Measurements from ENCODE around the gene EPS8L3. TPM values are rescaled to one million over a fixed set of nuclear protein-coding genes. Genes with fewer than 3 reads are reported as not detected.

The EPS8L3 gene
- total RNA-seq, 1 experiment from 2014 or later, result 0.96 TPM

DNA sequence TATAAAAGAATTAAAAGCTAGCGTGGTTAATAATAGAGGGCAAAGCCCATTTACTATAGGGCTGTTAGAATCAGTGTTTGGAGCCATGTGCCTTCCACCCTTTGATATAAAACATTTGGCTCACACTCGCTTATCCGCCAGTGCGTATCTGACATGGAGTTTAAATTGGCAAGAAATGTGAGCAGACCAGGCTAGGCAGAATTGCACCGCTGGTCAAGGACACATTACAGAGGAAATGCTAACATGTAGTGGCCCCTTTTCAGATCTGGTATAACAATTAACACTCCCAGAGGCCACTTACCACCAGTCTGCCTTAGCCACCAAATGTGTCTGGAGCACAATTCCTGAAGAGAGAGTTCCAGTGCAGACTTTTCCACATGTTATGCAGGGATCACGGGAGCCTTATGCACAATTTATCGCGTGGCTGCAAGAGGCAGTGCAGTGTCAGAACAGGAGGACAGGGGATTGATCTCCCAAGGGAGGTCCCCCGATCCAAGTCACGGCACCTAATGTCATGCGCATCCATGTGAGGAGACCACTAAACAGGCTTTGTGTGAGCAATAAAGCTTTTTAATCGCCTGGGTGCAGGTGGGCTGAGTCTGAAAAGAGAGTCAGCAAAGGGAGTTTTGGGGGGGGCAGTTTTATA is 36.9 kb downstream of the EPS8L3 start:
- no peak overlapping the region for H3K4me2 ChIP-seq (ENCODE audit: low read length)
- no peaks in the 10 kb centered on the region for H4K20me1 ChIP-seq (ENCODE audit: insufficient read depth)
- no peaks in the 10 kb centered on the region for H3K9me3 ChIP-seq (ENCODE audit: control insufficient read depth in 1 of 2, insufficient read depth in 1 of 2, low read depth in 1 of 2, low read length in 2 of 2)
- intact Hi-C loops (cut with micrococcal nuclease), result no loop called here
- H3K4me3 ChIP-seq (replicated peaks in 1 of 2; ENCODE audit: low read depth in 1 of 2, low read length in 2 of 2), result no peak overlapping the region
- BruUV-seq (replicated peaks), result no TSS peak
- H3K9me2 ChIP-seq (ENCODE audit: insufficient read depth), result no peaks in the 10 kb centered on the region
- no peak overlapping the region for H2AFZ ChIP-seq (ENCODE audit: low read depth, low read length, poor library complexity, severe bottlenecking)
- ChIA-PET POLR2A (no interaction called here), CTCF (interaction anchor here (1.6 kb wide), 1 partner anchor 9 kb away, joined by 5 read pairs; no protein-coding TSS in a partner anchor), RAD21 (ENCODE audit: low non-redundant PET in 1 of 2, low total read pairs in 2 of 2, uncharacterized antibody in 2 of 2, unreplicated experiment in 2 of 2) (no interaction called here)
- no peaks in the 10 kb centered on the region for H3K36me3 ChIP-seq (ENCODE audit: control insufficient read depth in 1 of 2, insufficient read depth in 2 of 2, low read length in 2 of 2)
- DNase-seq (ENCODE audit: low read depth, low spot score) (no peak), ATAC-seq (no peak)
- H3K79me2 ChIP-seq (ENCODE audit: insufficient read depth, low read length), result no peaks in the 10 kb centered on the region
- no peak for TF ChIP-seq SP1 (IDR thresholded peaks at IDR 0.05; ENCODE audit: low read depth)
- TF ChIP-seq ZFX (IDR thresholded peaks at IDR 0.05), result no peak
- no peak overlapping the region for H3K9ac ChIP-seq (ENCODE audit: low read length)
- H3K27ac ChIP-seq (ENCODE audit: low read depth, low read length), result no peak overlapping the region
- peaks cover 0 to 3% of the 10 kb centered on the region in 2 experiments; a peak in 2 of 4 replicates for H3K4me1 ChIP-seq (ENCODE audit: control insufficient read depth in 1 of 2, insufficient read depth in 2 of 2, low read length in 2 of 2)
- H3K27me3 ChIP-seq (ENCODE audit: insufficient read depth, low read length), result no peaks in the 10 kb centered on the region

DNA sequence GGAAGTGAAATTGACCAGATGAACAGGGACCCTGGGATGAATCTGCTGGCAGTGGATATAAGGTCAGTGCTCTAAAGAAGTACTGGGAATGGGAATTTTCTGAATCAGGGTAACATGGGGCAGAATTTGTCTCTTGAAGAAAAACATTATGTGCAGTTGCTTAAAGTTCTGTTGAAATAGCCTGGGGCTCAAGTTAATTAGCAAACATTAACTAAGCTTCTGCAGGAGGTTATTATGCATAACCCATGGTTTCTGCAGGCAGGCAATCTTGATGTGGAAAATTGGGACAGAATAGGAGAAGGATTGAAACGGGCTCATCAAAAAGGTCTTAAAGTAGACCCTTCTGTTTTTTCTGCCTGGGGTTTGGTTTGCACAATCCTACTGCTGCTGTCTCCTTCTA is 37.7 kb downstream of the EPS8L3 start:
- ATAC-seq, result no peak
- CTCF ChIA-PET, result no interaction called here
- no peak overlapping the region for H3K4me3 ChIP-seq (replicated peaks in 1 of 2; ENCODE audit: low read depth in 1 of 2, low read length in 2 of 2)
- H3K9me2 ChIP-seq (ENCODE audit: insufficient read depth), result no peaks in the 10 kb centered on the region
- H3K36me3 ChIP-seq (ENCODE audit: control insufficient read depth in 1 of 2, insufficient read depth in 2 of 2, low read length in 2 of 2), result no peaks in the 10 kb centered on the region
- H3K9me3 ChIP-seq (ENCODE audit: control insufficient read depth in 1 of 2, insufficient read depth in 1 of 2, low read depth in 1 of 2, low read length in 2 of 2), result no peaks in the 10 kb centered on the region
- no peak overlapping the region for H3K27ac ChIP-seq (ENCODE audit: low read depth, low read length)
- H3K9ac ChIP-seq (ENCODE audit: low read length), result no peak overlapping the region
- intact Hi-C loops (cut with micrococcal nuclease), result no loop called here
- RAD21 ChIA-PET (ENCODE audit: low non-redundant PET in 1 of 2, low total read pairs in 2 of 2, uncharacterized antibody in 2 of 2, unreplicated experiment in 2 of 2), result no interaction called here
- no peaks in the 10 kb centered on the region for H3K79me2 ChIP-seq (ENCODE audit: insufficient read depth, low read length)
- H4K20me1 ChIP-seq (ENCODE audit: insufficient read depth), result no peaks in the 10 kb centered on the region
- no peaks in the 10 kb centered on the region for H3K4me1 ChIP-seq (ENCODE audit: control insufficient read depth in 1 of 2, insufficient read depth in 2 of 2, low read length in 2 of 2)
- H2AFZ ChIP-seq (ENCODE audit: low read depth, low read length, poor library complexity, severe bottlenecking), result no peak overlapping the region
- H3K4me2 ChIP-seq (ENCODE audit: low read length), result no peak overlapping the region
- POLR2A ChIA-PET, result no interaction called here
- no peak for DNase-seq (ENCODE audit: low read depth, low spot score)
- no TSS peak for BruUV-seq (replicated peaks)
- TF ChIP-seq CBX3 (IDR thresholded peaks at IDR 0.05; ENCODE audit: low read depth) (no peak), ELF1 (IDR thresholded peaks at IDR 0.05; ENCODE audit: borderline replicate concordance, low read depth) (no peak), EZH2phosphoT487 (IDR thresholded peaks at IDR 0.05; ENCODE audit: borderline replicate concordance) (no peak), SRF (IDR thresholded peaks at IDR 0.05; ENCODE audit: low read depth) (no peak)
- H3K27me3 ChIP-seq (ENCODE audit: insufficient read depth, low read length), result no peaks in the 10 kb centered on the region

Measured in HCT116 (cell line).